Posterior vena cava (tissue), 2 donors: ENCODE data around the gene EIF4G1. TPM values are rescaled to one million over a fixed set of nuclear protein-coding genes. Genes with fewer than 3 reads are reported as not detected.
A peak's percentile ranks its signal among the peaks of the same experiment; 100 is the strongest.
"Not testable (repeated sequence)": the region's sequence is repeated elsewhere in the genome, so short reads cannot be mapped to it uniquely, and the experiment has no call there.

ENCODE experiments used
- DNase-seq: peaks from one replicate; pipeline ENCODE4 v3.0.0-alpha.2; 2020; ENCODE audit warnings: low spot score
- intact Hi-C, 2 donors: fragments of 100-400 bp; cut with DNase I; formaldehyde crosslinking; loops; one replicate each; pipeline versions ENCODE4 v1.14.1 to v1.14.2; 2022 to 2023
- long read RNA-seq, 2 donors: library from polyadenylated mRNA; unstranded; transcript quantifications; one replicate each; pipeline ENCODE4 v2.0.0, GENCODE V29; 2020 to 2021
- total RNA-seq, 2 donors: library from RNA; stranded (reverse); fragmentation: NEBNext Ultra II Directional; extraction: Animal tissue kit (Norgen Biotek cat#: 25700); gene quantifications; one replicate each; pipeline ENCODE4 v1.2.1, GENCODE V29; 2021
- donor health status: DM: yes; HTN: yes; CAD: no.
- donor health status: DM: yes; HTN: yes; CAD: no.

The EIF4G1 gene
- 100 to 1,000 TPM; 273 to 325 TPM for total RNA-seq
- long read RNA-seq, donor 1, full-length matches to known transcripts: 6 of 70 reads
- long read RNA-seq, donor 1, partial matches to known transcripts: 49 of 70 reads
- long read RNA-seq, donor 1, other reads (novel, unspliced or antisense): 15 of 70 reads
- long read RNA-seq, donor 2, partial matches to known transcripts: 255 of 297 reads
- long read RNA-seq, donor 2, other reads (novel, unspliced or antisense): 38 of 297 reads

DNA sequence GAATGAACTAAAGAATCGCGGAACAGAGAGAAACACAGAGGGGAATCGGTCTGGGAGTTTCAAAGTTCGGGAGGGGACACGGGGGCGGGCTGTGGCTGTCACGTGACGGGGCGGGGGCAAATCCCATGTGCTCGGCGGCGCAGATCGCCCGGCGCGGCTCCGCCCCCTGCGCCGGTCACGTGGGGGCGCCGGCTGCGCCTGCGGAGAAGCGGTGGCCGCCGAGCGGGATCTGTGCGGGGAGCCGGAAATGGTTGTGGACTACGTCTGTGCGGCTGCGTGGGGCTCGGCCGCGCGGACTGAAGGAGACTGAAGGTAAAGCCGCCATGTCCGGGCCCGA is at the start of gene EIF4G1:
EIF4G1 (plus strand) TSS at position 244 of the 337 bp plus-strand sequence. CDS start 1,191 bp downstream, outside the sequence.
- DNase-seq: peak; percentile 98
- intact Hi-C loops: loop anchor here in 1 of 2 donors (10.0 kb wide), 1 partner anchor 130 kb away; the partner anchor contains the start of gene ABCF3

DNA sequence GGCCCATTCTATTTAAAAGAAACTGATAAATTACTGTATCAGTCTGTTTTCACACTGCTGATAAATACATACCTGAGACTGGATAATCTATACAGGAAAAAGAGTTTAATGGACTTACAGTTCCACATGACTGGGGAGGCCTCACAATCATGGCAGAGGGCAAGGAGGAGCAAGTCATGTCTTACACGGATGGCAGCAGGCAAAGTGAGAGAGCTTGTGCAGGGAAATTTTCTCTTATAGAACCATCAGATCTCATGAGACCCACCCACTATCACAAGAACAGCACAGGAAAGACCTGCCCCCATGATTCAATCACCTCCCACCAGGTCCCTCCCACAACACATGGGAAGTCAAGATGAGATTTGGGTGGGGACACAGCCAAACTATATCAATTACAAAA is 47.2 kb upstream of the EIF4G1 start:
- intact Hi-C loops: not testable (repeated sequence)

DNA sequence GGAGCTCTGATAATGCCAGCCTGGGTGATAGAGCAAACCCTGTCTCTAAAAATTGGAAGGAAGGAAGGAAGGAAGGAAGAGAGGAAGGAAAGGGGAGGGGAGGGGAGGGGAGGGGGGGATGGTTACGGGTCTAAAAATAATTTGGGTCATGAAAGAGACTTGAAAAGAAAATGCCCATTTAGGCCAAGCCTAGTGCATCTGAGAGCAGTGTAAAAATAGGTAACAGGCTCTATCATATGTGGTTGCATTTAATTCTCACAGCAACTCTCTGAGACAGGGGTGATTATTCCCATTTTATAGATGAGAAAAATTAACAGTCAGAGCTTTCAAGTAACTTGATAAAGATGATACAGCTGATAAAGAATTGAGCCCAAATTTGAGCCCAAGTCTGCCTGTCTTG is 42.1 kb upstream of the EIF4G1 start:
- intact Hi-C loops: loop anchor here in 1 of 2 donors (5.0 kb wide), 1 partner anchor 1690 kb away; no protein-coding TSS in a partner anchor
- no peak for DNase-seq

More for the DNA sequence above, 47.2 kb upstream of the EIF4G1 start:
- DNase-seq: not testable (repeated sequence)

GRCh38 chr3:184275381-184275701 is 39.1 kb upstream of the EIF4G1 start:
- DNase-seq: peak; percentile 60
- intact Hi-C loops: no loop called here

DNA sequence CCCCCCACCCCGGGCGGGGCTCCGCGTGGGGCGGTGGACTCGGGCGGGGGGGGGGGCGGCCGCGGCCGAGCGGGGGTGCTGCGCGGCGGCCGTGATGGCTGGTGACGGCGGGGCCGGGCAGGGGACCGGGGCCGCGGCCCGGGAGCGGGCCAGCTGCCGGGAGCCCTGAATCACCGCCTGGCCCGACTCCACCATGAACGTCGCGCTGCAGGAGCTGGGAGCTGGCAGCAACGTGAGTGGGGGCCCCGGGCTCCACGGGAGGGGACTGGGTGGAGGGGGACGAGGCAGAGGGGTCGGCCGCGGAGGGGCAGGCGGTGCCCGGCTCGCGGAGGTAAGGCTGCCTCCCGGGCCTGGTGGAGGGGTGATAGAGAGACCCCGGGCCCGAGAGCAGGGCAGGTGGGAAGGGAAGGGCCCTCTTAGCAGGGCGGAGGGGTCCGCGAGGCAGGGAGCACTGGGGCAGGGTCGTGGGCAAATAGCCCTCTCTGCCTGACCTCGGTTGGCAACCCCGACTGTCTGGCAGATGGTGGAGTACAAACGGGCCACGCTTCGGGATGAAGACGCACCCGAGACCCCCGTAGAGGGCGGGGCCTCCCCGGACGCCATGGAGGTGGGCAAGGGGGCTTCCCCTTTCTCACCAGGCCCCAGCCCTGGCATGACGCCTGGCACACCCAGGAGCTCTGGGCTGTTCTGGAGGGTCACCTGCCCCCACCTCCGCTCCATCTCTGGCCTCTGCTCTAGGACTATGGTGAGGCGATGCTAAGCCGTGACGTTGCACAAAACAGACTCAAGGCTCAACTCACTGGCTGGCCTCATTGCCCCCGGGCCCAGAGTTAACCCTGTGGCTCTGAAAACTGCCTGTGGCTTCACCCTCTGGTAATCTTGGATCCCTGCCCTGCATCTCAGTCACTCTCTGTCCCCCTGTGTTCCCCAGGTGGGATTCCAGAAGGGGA is 38.2 kb upstream of the EIF4G1 start, which contains the start of gene ECE2:
ECE2 (plus strand) TSS at position 62 of the 950 bp plus-strand sequence; CDS start at position 194, 132 bp downstream.
- intact Hi-C loops: no loop called here
- no peak for DNase-seq

DNA sequence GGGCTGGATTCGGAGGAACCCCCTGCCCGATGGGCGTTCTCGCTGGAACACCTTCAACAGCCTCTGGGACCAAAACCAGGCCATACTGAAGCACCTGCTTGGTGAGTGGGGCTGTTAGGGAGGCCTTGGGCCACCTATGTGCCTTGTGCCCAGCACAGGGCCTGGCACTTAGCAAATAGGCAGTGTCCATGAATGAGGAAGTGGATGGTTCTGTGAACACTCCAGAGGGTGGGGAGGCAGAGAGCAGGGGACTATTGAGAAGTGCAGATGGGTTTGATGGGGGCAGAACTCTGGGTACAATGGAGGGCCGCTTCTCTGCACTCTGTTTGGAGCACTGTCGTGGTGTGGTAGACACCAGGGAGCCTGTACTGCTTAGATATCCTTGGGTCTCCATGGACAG is 37.0 kb upstream of the EIF4G1 start:
- no peak for DNase-seq
- intact Hi-C loops: no loop called here

DNA sequence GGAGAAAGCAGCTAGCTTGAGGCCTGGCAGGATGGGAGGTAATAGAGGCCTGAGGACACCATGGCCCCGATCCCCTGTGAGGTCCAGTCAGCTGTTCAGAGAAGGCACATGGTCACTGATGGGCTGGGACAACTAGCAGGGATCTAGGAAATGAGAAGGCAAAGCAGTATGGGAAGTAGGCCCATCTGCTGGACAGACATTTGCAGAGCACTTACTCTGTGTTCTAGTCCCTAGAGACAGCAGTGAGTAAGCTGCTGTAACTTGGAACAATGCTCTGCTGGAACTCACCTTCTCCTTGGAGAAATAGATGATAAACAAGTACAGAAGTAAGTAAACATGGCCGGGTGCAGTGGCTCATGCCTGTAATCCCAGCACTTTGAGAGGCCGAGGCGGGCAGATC is 31.5 kb upstream of the EIF4G1 start:
- no peak for DNase-seq
- intact Hi-C loops: no loop called here

DNA sequence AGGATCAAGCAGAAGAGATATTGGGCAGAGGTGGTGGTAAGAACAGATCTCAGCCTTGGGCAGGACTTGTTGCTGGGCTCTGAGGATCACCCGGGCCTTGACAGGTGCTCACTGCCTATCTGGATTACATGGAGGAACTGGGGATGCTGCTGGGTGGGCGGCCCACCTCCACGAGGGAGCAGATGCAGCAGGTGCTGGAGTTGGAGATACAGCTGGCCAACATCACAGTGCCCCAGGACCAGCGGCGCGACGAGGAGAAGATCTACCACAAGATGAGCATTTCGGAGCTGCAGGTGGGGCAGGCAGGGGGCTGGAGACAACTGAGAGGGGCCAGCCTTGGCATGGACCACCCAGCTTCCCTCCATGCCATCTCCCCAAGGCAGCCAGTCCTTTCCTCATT is 30.7 kb upstream of the EIF4G1 start:
- intact Hi-C loops: no loop called here
- DNase-seq: no peak

- intact Hi-C loops: no loop called here
- DNase-seq: no peak
These were observed 29.7 kb upstream of the EIF4G1 start for GRCh38 chr3:184284696-184285095.

DNA sequence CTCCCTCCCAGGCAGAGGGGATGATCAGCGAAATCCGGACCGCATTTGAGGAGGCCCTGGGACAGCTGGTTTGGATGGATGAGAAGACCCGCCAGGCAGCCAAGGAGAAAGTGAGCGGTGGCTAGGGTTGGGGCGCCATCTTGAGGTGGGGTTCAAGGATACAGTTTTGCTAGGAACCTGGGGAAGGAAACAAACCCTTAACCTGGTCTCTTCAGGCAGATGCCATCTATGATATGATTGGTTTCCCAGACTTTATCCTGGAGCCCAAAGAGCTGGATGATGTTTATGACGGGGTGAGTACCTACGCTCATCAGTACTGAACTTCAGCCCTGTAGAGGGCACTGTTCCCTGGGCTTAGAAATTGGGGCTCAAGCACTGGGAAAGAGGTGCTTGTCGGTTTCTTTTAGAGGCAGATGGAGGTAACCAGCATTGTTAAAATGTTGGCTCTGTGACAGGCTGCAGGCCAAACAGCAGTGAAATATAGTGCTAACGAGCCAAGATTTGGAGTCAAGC is 24.9 kb upstream of the EIF4G1 start:
- DNase-seq: no peak
- intact Hi-C loops: no loop called here

- intact Hi-C loops: no loop called here
These were observed 24.1 kb upstream of the EIF4G1 start for GRCh38 chr3:184290331-184290730.

DNA sequence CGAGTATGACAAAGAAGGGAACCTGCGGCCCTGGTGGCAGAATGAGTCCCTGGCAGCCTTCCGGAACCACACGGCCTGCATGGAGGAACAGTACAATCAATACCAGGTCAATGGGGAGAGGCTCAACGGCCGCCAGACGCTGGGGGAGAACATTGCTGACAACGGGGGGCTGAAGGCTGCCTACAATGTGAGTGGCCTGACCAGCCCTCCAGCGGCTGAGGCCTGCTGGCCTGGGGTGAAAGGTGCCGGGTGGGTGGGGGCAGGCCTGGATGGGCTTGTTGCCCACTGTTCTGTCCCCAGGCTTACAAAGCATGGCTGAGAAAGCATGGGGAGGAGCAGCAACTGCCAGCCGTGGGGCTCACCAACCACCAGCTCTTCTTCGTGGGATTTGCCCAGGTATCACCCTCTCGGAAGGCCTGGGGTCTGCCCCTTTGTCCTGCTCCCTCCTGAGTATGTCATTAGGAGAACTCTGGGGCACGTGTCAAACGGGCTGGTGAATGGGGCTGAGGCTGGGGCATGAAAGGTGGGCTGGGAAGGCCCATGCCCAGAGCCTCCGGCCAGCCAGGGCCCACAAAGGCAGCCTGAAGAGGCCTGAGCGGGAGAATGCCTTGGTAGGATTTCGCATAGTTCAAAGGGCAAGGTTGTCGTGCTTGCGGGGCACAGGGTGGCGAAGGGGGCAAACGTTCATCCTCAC is 23.2 kb upstream of the EIF4G1 start:
- intact Hi-C loops: no loop called here
- no peak for DNase-seq

More at GRCh38 chr3:184290331-184290730, 24.1 kb upstream of the EIF4G1 start:
- DNase-seq: no peak

GRCh38 chr3:184291738-184292445 is 22.5 kb upstream of the EIF4G1 start:
- no peak for DNase-seq
- intact Hi-C loops: no loop called here

DNA sequence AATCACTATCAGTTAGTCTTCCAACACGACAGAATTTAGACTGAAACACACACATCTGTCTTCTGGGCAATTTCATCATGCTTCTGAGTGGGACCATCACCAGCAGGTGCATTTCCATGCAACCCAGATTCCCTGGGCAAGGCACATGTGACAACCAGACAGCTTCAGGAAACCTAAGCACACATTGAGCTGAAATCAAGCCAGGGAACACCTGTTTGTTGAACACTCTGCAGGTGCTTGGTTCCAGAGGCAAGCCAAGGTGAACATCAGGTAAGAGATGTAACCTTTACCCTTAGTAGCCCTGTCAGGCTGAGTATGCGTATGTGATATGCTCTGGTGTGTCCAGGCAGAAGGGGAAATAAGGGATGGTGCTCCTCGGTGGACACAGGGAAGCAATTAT is 18.6 kb upstream of the EIF4G1 start:
- peak; percentile 3 for DNase-seq
- intact Hi-C loops: no loop called here

DNA sequence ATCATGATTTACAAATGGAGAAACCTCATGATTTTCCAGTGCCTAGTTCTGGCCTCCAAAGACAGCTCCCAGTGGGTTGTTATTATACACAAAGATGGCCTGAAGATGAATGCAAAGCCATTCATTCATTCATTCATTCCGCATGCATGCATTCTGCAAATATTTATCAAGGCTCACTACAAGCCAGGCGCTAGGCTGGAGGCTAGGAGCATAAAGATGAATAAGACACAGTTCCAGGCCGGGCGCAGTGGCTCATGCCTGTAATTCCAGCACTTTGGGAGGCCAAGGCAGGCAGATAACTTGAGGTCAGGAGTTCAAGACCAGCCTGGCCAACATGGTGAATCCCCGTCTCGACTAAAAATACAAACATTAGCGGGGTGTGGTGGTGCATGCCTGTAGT is 17.8 kb upstream of the EIF4G1 start:
- DNase-seq: peak; percentile 65
- intact Hi-C loops: no loop called here

GRCh38 chr3:184298759-184299487 is 15.5 kb upstream of the EIF4G1 start, which contains the start of gene PSMD2:
TSS of gene PSMD2 (plus strand) at chr3:184299241. CDS start at chr3:184299267, 26 bp downstream.
- DNase-seq: peak; percentile 99
- intact Hi-C loops: no loop called here

DNA sequence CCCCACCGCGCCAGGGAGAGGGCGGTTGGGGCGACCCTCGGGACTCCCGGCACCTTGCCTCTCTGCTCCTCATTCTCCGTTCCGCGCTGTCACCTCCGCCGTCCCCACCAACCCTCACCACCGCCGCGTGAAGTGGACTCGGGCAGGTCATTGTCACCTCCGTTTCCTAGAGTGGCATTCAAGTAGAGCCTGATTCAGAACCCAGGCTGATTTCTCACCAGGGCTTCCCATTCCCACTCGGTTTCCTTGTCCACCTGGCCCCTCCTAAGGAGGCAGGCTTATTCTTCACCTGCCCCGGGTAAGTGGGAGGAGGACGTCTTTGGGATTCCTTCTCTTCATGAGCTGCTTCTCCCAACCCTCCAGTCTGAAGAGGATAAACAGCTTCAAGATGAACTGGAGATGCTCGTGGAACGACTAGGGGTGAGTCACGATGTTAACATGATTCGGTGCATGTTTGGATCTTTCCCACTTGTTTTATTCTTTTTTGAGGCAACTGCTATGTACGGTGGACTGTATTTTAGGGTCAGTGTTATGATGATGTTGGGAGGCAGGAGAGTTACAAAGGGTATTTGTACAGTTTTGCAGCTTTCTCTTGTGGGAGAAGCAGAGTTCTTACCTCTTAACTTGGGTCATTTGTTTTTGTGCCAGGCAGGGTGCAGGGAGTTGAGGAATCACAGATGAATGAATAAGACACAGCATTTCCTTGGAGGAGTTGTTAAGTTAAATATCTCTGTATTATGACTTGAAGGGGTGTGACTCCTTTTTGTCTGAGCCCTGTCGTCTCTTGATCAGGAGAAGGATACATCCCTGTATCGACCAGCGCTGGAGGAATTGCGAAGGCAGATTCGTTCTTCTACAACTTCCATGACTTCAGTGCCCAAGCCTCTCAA is 14.7 kb upstream of the EIF4G1 start:
- intact Hi-C loops: no loop called here
- no peak for DNase-seq
